HG02938 (cell line): Measurements from ENCODE around the gene ZNF785.
"Not testable (repeated sequence)": the region's sequence is repeated elsewhere in the genome, so short reads cannot be mapped to it uniquely, and the experiment has no call there.

ENCODE experiments used
- ATAC-seq: cut with Tn5 transposase; IDR thresholded peaks from one replicate; pipeline ENCODE4 v1.9.1; 2021; ENCODE audit warnings: mild to moderate bottlenecking, moderate library complexity; ENCODE audit not compliant: unreplicated experiment

The ZNF785 gene

DNA sequence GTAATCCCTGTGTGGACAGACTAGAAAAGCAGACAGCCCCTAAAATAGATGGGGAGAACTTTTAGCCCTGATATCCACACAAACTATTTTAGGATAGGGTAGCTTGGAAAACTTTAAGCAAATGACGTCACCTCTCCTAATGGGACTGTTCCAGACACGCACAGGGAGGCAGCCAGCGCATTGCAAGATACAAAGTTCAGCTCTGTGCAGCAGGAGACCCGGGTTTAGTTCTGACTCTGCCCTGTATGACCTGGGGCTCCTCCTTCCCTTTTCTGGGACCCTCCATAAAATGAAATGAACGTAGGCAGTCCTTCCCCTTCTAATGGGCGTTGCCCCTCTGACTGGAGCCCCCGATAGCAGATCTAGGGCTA lies 18.4 kb upstream of the ZNF785 start:
- ATAC-seq = no peak

DNA sequence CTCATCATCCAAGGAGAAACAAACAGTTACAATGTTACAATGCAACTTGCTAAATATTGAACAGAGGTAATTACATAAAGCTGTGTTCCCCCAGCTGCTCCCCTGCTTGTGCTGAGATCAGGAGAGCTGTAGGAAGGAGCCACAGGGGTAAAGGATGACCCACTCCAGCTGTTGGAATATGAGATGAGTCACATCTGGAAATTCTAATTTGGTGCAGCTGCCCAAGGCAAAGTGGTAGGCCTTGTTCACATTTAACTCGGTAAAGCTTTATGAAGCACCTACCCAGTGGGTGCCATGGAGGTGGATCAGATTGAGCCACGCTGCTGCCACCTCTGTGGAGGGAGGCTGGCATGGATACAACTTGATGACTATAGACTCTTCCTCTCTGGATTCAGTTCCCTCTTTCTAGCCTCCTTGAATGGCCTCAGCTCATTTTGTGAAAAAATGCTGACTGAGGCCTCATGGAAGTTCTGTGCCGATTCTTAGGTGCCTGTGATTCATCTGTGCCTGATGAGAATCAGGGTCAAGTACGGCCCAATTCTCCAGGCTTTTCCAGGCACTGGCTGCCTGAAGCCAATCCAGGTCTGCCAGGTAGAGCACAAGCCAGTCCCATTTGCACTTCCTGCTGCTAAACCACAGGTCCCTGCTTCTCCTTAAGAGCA lies 17.2 kb upstream of the ZNF785 start:
- no peak for ATAC-seq

DNA sequence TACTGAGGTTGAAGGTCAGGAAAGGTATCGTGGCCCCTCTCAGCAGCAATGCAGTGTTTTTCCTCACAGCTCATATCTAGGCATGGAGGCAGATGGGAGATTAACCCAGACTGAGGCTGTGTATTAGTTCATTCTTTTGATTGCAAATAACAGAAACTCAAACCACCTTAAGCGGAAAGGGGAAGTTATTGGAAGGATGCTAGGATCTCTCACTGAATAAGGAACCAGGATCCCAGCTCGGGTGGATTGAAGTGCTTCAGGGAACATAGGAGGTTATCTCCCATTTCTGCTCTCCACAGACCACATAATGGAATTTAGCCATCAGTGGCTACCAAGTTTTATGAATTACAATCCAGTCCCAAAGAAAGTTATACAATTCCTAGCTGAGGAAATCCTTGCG lies 16.5 kb upstream of the ZNF785 start:
- ATAC-seq = no peak

DNA sequence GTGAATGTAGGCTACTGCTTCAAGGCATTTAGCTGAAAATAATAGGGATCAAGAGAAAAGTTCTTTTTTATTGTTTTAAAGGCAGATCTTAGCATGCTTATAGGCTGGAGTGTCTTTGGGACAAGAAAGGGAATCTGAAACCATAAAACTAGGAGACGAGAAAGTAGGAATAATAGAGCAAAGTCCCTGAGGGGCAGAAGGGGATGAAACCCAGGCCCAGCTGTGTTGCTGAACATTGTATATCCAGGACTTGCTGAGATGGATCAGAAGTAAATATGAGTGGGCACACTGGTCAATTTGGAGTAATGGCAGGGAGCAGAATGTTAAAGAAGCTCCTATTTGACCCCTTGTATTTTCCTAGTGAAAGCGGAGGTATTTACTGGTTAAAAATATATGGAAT lies 15.4 kb upstream of the ZNF785 start:
- no peak for ATAC-seq

DNA sequence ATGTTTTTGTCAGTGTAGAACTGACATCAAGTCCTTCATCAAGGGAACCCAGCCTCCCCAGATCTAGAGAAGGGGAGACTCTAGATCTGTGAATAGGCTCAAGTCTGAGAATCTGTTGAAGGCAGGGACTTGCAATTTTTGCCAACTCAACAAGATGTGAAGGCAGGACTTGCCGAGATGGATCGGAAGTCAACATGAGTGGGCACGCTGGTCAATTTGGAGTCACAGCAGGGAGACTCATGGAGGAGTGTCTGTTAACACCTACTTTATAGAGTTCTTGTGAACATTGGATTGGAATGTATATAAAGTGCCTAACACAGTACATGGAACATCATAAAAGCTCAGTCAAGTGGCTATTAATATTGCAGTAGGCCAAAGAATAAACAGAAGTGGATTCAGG lies 14.7 kb upstream of the ZNF785 start:
- ATAC-seq = no peak

DNA sequence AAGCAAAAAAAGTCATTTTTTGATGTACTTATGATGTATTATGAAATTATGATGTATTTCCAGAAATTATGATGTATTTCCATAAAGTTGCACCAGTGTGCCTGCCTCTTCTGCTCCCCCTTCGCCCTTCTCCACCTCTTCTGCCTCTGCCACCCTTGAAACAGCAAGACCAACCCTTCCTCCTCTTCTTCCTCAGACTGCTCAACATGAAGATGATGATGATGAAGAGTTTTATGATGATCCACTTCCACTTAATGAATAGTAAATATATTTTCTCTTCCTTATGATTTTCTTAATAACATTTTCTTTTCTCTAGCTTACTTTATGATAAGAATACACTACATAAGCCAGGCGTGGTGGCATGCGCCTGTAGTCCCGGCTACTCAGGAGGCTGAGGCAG lies 7.4 kb upstream of the ZNF785 start:
- ATAC-seq = no peak

DNA sequence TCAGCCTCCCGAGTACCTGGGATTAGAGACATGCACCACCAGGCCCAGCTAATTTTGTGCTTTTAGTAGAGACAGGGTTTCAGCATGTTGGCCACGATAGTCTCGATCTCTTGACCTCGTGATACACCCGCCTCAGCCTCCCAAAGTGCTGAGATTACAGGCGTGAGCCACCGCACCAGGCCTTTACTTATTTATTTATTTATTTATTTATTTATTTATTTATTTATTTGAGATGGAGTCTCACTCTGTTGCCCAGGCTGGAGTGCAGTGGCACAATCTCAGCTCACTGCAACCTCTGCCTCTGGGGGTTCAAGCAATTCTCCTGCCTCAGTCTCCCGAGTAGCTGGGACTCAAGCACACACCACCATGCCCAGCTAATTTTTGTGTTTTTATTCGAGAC lies 5.4 kb upstream of the ZNF785 start:
- ATAC-seq = not testable (repeated sequence)

DNA sequence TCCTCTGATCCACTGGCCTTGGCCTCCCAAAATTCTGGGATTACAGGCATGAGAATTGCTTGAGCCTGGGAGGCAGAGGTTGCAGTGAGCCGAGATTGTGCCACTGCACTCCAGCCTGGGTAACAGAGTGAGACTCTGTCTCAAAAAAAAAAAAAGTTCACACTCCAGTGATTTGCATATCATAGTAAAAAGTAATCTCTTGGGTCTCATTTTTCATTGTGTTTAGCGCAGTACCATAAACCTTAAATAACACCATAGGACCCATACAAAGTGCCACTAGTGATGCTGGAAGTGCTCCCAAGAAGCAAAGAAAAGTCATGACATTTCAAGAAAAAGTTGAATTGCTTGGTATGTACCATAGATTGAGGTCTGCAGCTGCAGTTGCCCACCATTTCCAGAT lies 4.1 kb upstream of the ZNF785 start:
- ATAC-seq = not testable (repeated sequence)

DNA sequence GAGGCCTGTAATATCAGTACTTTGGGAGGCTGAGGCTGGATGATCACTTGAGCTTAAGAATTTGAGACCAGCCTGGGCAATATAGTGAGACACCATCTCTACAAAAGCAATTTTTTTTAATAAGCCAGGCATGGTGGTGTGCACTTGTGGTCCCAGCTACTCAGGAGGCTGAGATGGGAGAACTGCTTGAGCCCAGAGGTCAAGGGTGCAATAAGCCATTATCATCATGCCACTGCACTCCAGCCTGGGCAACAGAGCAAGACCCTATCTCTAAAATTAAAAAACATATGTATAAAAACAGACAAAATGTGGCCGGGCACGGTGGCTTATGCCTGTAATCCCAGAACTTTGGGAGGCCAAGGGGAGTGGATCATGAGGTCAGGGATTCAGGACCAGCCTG lies 3.2 kb upstream of the ZNF785 start:
- ATAC-seq = no peak

DNA sequence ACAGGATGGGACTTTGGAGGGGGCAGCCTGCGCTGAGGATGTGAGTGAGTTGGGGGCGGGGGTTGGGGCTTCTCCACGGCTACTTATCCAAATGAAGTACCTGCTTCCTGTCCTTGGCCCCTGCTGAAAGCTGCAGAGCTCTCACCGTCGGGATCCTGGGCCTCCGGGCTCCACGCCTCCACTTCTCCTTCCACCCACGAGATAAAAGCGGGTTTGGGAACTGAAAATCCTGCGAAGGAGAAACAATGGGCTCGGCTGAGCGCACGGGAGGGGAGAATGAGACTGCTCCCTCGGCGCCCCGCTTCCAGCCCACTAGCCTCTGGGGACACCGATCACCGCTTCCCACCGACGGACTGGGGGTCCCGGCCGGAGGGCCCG lies 486 bp downstream of the ZNF785 start:
- ATAC-seq = no peak

DNA sequence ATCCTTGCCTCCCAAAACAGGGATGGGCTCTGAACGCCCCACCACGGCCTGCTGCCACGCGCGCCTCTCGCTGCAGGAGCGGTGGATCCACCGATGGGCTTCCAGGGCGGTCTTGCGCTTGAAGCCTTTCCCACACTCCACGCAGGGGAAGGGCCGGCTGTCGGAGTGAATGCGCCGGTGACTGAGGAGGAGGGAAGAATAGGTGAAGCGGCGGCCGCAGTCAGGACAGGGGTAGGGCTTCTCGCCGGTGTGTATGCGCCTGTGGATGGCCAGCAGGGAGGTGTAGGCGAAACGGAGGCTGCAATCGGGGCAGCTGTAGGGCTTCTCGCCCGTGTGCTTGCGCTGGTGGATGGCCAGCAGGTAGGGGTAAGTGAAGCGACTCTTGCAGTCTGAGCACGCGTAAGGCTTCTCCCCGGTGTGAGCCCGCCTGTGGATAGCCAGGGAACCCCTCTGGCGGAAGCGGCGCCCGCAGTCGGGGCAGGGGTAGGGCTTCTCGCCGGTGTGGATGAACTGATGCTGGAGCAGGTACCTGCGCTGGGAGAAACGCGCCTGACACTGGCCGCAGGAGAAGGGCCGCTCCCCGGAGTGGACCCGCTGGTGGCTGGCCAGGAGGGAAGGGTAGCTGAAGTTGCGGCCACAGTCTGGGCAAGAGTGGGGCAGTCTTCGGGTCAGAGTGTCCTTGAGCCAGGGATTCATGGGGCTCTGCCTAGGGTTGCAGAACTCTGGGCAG lies 2.7 kb downstream of the ZNF785 start:
- no peak for ATAC-seq

DNA sequence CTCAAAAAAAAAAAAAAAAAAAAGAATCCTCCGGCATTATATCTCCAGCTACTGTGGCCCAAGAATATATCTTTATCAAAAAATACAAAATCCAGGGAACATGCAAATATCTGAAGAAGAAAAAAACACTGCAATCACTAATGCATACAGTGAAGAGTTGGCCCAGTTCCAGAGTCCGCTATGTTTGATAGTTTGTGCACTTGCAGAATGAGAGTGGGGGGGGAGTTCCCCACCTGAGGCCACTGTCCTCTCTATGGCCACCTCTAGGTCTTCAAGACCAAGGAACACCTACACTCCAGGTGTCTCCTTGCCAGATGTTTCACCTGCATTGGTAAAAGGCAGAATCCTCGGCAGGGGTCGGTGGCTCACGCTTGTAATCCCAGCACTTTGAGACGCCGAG lies 4.0 kb downstream of the ZNF785 start:
- no peak for ATAC-seq

DNA sequence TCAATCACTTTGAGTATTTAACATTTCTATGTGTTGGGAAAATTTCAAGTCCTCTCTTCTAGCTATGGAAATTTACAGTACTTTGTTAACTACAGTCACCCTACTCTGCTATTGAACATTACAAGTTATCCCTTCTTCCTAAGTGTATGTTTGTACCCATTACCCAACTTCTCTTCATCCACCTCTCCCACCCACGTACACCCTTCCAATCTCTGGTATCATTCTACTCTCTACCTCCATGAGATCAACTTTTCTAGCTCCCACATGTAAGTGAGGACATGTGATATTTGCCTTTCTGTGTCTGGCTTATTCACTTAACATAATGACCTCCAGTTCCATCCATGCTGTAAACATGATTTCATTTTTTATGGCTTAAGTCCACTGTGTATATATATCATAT lies 10.8 kb downstream of the ZNF785 start:
- ATAC-seq = no peak

DNA sequence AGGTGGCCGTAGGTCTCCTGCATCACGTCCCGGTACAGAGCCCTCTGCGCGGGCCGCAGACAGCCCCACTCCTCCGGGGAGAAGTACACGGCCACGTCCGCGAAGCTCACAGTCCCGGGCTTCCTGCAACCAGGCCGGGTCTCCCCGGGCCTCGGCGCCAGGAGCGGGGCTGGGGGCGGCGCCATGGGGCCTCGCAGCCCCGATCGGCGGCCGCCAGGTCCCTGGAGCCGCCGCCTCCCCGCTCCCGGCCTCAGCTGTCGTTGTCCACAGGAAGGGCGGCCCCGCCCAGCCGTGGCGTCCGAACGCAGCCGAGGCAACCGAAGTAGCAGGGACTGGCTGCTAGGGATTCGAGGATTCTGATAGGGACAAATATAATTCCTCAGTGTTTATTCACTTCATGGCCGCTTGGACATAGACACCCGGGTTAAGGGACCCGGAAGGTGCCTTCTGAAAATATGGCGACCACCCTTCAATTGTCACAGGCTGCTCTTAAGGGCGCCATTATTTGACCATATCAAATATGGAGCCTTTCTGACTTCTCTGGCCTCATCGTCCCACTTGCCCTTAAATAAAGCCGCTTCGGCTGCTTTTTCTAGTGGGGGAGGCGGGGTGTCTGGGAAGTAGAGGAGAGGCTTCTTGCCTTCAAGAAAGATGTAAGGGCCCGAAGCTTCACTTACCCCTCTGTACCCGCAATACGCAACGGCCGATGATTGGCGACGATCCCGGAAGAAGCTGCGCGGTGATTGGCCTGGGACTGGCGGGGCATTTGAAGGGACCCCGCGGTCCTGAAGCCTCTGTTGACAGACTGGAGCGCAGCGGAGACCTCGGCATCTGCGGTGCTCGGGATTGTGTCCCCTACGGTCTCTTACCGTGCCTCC lies 13.8 kb downstream of the ZNF785 start, which contains the start of gene ZNF688:
Gene ZNF688, minus strand, starts transcription at position 270 of the 878 bp plus-strand sequence. Its CDS starts 85 bp downstream, at position 185.
- peak; percentile 74 for ATAC-seq

DNA sequence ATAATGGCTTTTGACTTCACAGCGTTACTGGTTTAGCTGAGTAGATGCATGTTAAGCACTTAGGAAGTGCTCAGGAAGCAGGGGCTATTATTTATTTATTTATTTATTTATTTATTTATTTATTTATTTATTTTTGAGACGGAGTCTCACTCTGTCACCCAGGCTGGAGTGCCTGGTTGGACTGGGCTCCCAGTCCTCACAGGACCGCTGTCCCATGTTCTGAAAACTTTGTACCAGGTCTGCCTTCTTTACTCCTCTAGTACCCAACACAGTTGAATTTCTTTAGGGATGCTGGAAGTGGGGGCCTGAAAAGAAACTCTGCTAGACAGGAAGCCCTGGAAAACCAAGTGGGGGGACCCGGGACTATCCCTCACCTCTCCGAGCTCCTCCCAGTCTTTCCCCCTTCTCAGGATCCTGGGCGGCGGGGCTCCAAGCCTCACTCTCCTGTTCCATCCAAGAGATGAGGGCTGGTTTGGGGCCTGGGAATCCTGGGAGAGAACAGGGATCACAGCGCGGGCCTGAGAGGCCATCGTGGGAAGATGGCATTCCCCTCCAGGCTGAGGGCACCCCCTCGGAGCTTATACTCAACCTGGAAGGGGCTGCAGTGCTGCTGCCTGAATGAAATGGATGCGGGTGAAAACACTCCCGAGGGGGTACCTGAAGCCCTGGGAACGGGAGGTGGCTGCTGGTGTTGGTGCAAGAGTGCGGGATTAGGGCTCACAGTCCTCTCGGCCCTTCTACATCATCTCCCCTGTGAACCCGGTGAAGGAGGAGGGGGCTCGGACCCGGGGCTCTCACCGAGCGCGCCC lies 14.7 kb downstream of the ZNF785 start:
- no peak for ATAC-seq

DNA sequence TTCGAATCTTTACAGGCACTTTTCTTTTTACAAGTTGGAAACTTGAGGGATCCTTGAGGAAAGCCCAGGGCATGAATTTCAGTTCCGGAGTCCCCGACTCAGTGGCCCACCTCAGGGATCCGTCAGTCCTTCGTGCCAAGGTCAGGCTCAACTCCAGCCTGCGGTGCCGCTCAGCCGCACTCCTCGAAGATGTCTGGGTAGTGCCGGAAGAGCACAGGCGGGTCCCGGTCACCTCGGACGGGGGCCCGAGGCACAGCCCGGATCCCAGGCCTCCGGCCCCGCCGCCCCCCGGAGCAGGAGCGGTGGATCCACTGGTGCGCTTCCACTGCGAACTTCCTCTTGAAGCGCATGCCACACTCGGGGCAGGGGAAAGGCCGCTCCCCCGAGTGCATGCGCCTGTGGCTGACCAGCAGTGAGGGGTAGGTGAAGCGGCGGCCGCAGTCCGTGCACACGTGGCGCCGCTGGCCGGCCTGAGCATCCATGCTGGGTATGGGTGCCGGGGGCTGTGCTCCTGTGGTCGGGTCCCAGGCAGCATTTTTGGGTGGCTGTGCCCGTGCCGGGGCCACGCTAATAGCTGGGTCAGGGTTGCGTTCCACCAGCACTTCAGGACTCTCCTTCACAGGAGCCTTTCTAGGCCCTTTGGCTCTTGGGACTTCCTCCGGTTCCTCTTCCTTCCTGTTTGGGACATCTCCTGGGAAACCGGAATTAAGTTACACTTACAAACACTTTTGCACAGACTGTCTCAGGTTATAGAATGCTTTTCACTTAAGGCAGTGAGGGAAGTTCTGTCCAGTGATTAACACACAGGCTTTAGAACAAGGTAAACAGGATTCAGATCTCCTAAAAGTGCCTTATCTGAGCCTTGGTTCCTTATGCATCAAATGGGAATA lies 15.5 kb downstream of the ZNF785 start:
- no peak for ATAC-seq

DNA sequence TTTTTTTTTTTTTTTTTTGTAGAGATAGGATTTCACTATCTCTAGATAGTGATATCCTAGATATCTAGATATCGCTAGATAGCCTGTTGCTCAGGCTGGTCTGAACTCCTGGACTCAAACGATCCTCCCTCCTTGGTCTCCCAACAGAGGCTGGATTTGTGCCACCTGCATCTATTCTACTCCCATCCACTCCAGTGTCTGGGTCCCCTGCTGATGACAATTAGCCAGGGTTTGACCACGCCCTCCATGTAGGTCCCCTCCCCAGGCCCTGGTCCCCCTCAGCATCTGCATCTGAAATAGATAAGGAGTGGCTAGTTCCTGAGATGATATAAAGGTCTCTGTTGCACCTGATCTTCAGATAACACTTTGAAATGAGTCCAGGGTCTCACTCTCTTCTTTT lies 16.2 kb downstream of the ZNF785 start:
- ATAC-seq = no peak

DNA sequence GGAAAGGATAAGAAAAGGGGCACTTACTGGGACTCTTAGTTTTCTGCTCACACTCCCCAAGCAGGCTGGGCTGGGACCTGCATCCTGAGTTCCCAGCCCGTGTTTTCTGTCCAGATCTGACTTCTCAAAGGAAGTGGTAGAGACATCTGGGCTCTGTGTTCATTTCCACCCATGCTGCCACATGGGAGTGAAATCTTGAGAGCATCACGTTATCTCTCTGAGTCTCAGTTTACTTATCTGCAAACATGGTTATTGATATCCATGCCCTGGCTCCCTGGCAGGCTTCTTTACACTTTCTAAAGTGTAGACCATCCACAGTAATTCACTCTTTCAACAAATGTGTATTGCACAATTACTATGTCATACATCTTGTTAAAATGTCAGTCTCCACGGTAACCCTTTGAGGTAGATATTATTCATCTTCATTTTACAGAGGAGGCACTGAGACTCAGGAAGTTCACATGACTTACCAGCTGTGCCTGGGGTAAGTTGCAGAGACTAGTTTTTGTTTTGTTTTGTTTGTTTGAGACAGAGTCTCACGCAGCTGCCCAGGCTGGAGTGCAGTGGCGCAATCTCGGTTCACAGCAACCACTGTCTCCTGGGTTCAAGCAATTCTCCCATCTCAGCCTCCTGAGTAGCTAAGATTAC lies 17.4 kb downstream of the ZNF785 start:
- ATAC-seq = no peak

DNA sequence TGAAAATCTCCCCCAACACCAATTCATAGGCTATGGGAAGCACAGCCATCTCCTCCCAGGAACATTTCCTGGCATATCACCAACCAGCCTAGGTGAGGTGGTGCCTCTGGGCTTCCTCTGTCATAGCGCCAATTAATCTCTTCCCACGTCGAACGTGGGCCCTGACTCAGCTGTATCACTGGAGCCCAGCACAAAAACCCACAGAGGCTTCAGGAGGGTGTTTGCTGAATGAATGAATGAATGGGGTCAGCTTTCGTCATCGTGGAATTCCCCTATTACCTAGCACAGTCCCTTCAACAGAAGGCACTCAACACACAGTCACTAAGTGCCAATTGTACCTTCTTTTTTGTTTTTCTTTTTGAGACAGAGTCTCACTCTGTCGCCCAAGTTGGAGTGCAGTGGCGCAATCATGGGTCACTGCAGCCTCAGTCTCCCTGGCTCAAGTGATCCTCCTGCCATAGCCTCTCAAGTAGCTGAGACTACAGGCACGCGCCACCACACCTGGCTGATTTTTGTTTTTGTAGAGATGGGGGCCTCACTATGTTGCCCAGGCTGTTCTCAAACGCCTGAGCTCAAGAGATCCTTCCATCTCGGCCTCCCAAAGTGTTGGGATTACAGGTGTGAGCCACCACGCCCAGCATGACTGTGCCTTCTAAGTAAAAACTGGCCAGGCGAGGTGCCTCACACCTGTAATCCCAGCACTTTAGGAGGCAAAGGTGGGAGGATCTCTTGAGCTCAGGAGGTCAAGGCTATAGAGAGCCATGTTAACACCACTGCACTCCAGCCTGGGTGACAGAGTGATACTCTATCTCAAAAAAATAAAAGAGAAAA lies 18.1 kb downstream of the ZNF785 start:
- ATAC-seq = no peak
